CD4-positive, alpha-beta T cell (primary cell): ENCODE results near the gene COL1A1. TPM values are rescaled to one million over a fixed set of nuclear protein-coding genes. Genes with fewer than 3 reads are reported as not detected.

Source experiments
- ATAC-seq: fragments of 200-7000 bp; cut with Tn5 transposase; one replicate; pipeline ENCODE4 v1.10.0; 2022; ENCODE audit warnings: mild to moderate bottlenecking; ENCODE audit not compliant: poor library complexity
- CTCF ChIA-PET: fragments of 350-600 bp; sonication (Branson Sonifier 250); formaldehyde crosslinking; loops from one replicate; lab custom pipeline; 2021; ENCODE audit warnings: antibody characterized with exemption, inconsistent platforms; lab: Charles Lee
- POLR2A ChIA-PET: fragments of 350-600 bp; sonication (Branson Sonifier 250); formaldehyde crosslinking; loops from one replicate; lab custom pipeline; 2021; ENCODE audit warnings: antibody characterized with exemption, inconsistent platforms; lab: Charles Lee
- DNase-seq, 14 experiments: peaks; one replicate each; pipeline ENCODE4 v3.0.0-alpha.2; 2013 to 2020; ENCODE audit warnings: mixed read lengths in 2 of 14
- H3K27ac ChIP-seq, 2 donors: one replicate each; pipeline versions ENCODE4 v1.5.1 to v1.7.0; 2013; ENCODE audit warnings: low read length in 2 of 2, low read depth in 1 of 2, mild to moderate bottlenecking in 1 of 2
- H3K27me3 ChIP-seq, 2 experiments: 1 replicate in 1 of 2; 2 replicates in 1 of 2; pipeline versions ENCODE4 v1.6.1 to v1.7.0; 2013; ENCODE audit warnings: low read length in 2 of 2, control low read depth in 1 of 2, mild to moderate bottlenecking in 1 of 2, moderate library complexity in 1 of 2; ENCODE audit not compliant: insufficient read depth in 2 of 2, control insufficient read depth in 1 of 2
- H3K36me3 ChIP-seq: one replicate; pipeline ENCODE4 v1.6.1; 2013; ENCODE audit warnings: low read length, control low read depth; ENCODE audit not compliant: insufficient read depth
- H3K4me1 ChIP-seq: one replicate; pipeline ENCODE4 v1.6.1; 2013; ENCODE audit warnings: low read length, control low read depth; ENCODE audit not compliant: insufficient read depth
- H3K4me3 ChIP-seq: one replicate; pipeline ENCODE4 v1.5.1; 2013; ENCODE audit warnings: mild to moderate bottlenecking, low read length, moderate library complexity
- H3K9me3 ChIP-seq, 2 experiments: 1 replicate in 1 of 2; 2 replicates in 1 of 2; pipeline versions ENCODE4 v1.6.1 to v1.7.0; 2013; ENCODE audit warnings: low read length in 2 of 2, mild to moderate bottlenecking in 2 of 2, control low read depth in 1 of 2, moderate library complexity in 1 of 2; ENCODE audit not compliant: control insufficient read depth in 1 of 2, insufficient read depth in 1 of 2
- H3K27ac Mint-ChIP-seq: one replicate; pipeline ENCODE4 v1.8.0; 2020; ENCODE audit warnings: mixed read lengths
- H3K27me3 Mint-ChIP-seq: one replicate; pipeline ENCODE4 v1.8.0; 2021; ENCODE audit warnings: mixed read lengths
- H3K36me3 Mint-ChIP-seq: one replicate; pipeline ENCODE4 v1.8.0; 2021; ENCODE audit warnings: low read depth, mixed read lengths
- H3K4me1 Mint-ChIP-seq: one replicate; pipeline ENCODE4 v1.8.0; 2021; ENCODE audit warnings: low read depth, mixed read lengths
- H3K4me3 Mint-ChIP-seq: one replicate; pipeline ENCODE4 v1.8.0; 2020; ENCODE audit warnings: mild to moderate bottlenecking, mixed read lengths
- H3K9me3 Mint-ChIP-seq: one replicate; pipeline ENCODE4 v1.8.0; 2020; ENCODE audit warnings: mixed read lengths
- intact Hi-C, 2 experiments: fragments of 100-400 bp; cut with DNase I in 1 of 2; cut with micrococcal nuclease in 1 of 2; formaldehyde crosslinking; loops; one replicate each; pipeline versions ENCODE4 v1.15.1 to v1.9.0; 2023 to 2025; cut with DNase I, micrococcal nuclease
- total RNA-seq, 174 experiments: library from RNA in 2 of 174; stranded (reverse) in 2 of 174; gene quantifications; one replicate each; pipeline ENCODE4 v1.2.3 and lab custom pipeline; 2021 to 2026
- TF ChIP-seq, protein P1 (sequence below): fragments of 200-600 bp; IDR thresholded peaks from one replicate; pipeline ENCODE4 v1.8.0; 2022; ENCODE audit warnings: antibody characterized with exemption, mild to moderate bottlenecking

COL1A1 gene
- total RNA-seq, 2 experiments from 2014 or later = 10.0 to 11.4 TPM

DNA sequence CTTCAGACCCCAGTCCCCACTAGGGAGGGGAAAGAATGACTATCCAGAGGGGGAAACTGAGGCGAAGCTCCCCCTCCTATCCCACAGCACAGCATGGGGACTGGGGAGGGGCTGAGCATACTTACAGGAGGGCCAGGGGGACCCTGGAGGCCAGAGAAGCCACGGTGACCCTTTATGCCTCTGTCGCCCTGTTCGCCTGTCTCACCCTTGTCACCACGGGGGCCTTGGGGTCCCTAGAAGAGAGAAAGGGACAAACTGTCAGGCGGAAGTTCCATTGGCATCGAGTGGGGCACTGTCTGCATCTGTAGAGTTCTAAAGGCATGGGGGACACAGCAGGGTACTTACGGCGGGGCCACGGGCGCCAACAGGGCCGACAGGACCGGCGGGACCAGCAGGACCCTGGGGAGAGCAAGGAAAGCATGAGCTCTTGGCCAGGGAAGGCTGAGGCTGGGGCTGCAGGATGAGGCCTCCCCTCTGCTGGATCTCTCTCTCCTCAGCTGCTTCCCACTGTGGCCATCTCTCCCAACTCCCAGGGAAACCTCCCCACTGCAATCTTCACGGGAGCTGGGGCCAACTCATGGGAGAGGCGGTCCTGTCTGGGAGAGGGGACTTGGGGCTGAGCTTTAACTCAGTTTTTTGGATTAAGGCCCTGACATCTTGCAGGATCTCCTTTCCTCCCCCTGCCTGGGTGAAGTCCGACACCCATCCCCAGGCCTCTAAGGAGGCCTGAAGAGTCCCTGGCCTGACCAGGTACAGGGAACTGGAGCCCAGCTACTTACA, 13.5 kb downstream of the COL1A1 start:
- no peak overlapping the region for H3K4me3 Mint-ChIP-seq
- ChIA-PET POLR2A (no interaction called here), CTCF (no interaction called here)
- Histone ChIP-seq H3K4me3 (no peak overlapping the region), H3K36me3 (no peaks in the 10 kb centered on the region), H3K9me3 (no peaks in the 10 kb centered on the region), H3K4me1 (peaks cover 17% of the 10 kb centered on the region), H3K27me3 (no peaks in the 10 kb centered on the region), H3K27ac (no peak overlapping the region)
- H3K4me1 Mint-ChIP-seq = peaks cover 11% of the 10 kb centered on the region
- H3K36me3 Mint-ChIP-seq = no peaks in the 10 kb centered on the region
- H3K27me3 Mint-ChIP-seq = no peaks in the 10 kb centered on the region
- ATAC-seq (no peak), DNase-seq (no peak)
- TF ChIP-seq, protein P1, sequence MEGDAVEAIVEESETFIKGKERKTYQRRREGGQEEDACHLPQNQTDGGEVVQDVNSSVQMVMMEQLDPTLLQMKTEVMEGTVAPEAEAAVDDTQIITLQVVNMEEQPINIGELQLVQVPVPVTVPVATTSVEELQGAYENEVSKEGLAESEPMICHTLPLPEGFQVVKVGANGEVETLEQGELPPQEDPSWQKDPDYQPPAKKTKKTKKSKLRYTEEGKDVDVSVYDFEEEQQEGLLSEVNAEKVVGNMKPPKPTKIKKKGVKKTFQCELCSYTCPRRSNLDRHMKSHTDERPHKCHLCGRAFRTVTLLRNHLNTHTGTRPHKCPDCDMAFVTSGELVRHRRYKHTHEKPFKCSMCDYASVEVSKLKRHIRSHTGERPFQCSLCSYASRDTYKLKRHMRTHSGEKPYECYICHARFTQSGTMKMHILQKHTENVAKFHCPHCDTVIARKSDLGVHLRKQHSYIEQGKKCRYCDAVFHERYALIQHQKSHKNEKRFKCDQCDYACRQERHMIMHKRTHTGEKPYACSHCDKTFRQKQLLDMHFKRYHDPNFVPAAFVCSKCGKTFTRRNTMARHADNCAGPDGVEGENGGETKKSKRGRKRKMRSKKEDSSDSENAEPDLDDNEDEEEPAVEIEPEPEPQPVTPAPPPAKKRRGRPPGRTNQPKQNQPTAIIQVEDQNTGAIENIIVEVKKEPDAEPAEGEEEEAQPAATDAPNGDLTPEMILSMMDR = no peak
- H3K9me3 Mint-ChIP-seq = no peaks in the 10 kb centered on the region
- H3K27ac Mint-ChIP-seq = no peak overlapping the region
- intact Hi-C loops = no loop called here

DNA sequence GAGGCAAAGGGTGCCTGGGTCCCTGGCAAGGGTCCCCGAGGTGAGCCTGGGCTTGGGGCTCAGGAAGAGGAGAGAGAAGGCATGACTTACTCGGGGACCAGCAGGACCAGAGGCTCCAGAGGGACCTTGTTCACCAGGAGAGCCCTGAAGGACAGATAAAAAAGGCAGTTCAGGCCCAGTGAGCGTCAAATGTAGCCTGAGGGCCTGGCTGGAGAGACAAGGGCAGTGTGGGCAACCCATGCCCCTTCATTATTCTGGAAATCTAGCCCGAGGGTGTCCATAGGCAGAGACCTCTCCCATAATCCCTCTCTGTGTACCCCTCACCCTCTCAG, 14.1 kb downstream of the COL1A1 start:
- H3K27me3 Mint-ChIP-seq = no peaks in the 10 kb centered on the region
- H3K4me3 ChIP-seq = no peak overlapping the region
- no peak for DNase-seq
- TF ChIP-seq, protein P1 = no peak
- no peaks in the 10 kb centered on the region for H3K36me3 ChIP-seq
- H3K27ac Mint-ChIP-seq = no peak overlapping the region
- H3K9me3 ChIP-seq = no peaks in the 10 kb centered on the region
- no peak overlapping the region for H3K4me3 Mint-ChIP-seq
- no peaks in the 10 kb centered on the region for H3K27me3 ChIP-seq
- H3K36me3 Mint-ChIP-seq = no peaks in the 10 kb centered on the region
- ChIA-PET POLR2A (no interaction called here), CTCF (no interaction called here)
- no peaks in the 10 kb centered on the region for H3K9me3 Mint-ChIP-seq
- ATAC-seq = no peak
- intact Hi-C loops = no loop called here
- H3K27ac ChIP-seq = no peak overlapping the region
- H3K4me1 Mint-ChIP-seq = peaks cover 15% of the 10 kb centered on the region
- peaks cover 17% of the 10 kb centered on the region for H3K4me1 ChIP-seq

DNA sequence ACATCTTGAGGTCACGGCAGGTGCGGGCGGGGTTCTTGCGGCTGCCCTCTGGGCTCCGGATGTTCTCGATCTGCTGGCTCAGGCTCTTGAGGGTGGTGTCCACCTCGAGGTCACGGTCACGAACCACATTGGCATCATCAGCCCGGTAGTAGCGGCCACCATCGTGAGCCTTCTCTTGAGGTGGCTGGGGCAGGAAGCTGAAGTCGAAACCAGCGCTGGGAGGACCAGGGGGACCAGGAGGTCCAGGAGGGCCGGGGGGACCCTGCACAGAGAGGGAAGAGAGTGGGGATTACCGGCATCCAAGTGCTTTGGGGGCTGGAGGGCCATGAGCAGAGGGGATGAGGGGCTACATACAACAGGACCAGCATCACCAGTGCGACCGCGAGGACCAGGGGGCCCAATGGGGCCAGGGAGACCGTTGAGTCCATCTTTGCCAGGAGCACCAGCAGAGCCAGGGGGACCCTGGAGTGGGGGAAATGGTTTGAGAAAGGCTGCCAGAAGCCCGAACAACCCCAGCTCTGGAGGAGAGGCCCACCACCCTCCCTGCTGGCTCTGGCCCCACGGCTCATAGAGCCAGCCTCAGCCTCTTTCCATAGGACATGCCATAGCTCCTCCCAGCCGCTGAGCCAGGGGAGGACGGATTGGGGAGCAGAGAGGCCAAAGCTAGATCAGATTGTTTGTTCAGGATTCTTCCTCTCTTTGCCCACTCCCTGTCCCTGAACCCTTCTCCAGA, 14.6 kb downstream of the COL1A1 start:
- peaks cover 17% of the 10 kb centered on the region for H3K4me1 ChIP-seq
- H3K27me3 ChIP-seq = no peaks in the 10 kb centered on the region
- Mint-ChIP-seq H3K4me1 (peaks cover 15% of the 10 kb centered on the region), H3K27me3 (no peaks in the 10 kb centered on the region), H3K27ac (no peak overlapping the region), H3K36me3 (no peaks in the 10 kb centered on the region), H3K9me3 (no peaks in the 10 kb centered on the region), H3K4me3 (no peak overlapping the region)
- no peaks in the 10 kb centered on the region for H3K9me3 ChIP-seq
- DNase-seq (no peak), ATAC-seq (no peak)
- CTCF ChIA-PET = interaction anchor here (0.5 kb wide), 1 partner anchor 400 kb away, joined by 3 read pairs; no protein-coding TSS in a partner anchor
- H3K27ac ChIP-seq = no peak overlapping the region
- TF ChIP-seq, protein P1 = no peak
- no peaks in the 10 kb centered on the region for H3K36me3 ChIP-seq
- intact Hi-C loops = no loop called here
- POLR2A ChIA-PET = no interaction called here
- H3K4me3 ChIP-seq = no peak overlapping the region
